Right lobe of liver (tissue), 6 donors: ENCODE data around the gene PPP1R14C. TPM values are rescaled to one million over a fixed set of nuclear protein-coding genes. Genes with fewer than 3 reads are reported as not detected.

Experiments used
- ATAC-seq, 4 donors: fragments of 200-7000 bp; cut with Tn5 transposase; one replicate each; pipeline ENCODE4 v1.9.1; 2020; ENCODE audit warnings: mild to moderate bottlenecking in 4 of 4, moderate library complexity in 4 of 4
- DNase-seq, 3 donors: peaks; one replicate each; pipeline ENCODE4 v3.0.0-alpha.2; 2020
- H3K27ac ChIP-seq, 3 donors: fragments of 200-600 bp; one replicate each; pipeline ENCODE4 v1.8.0; 2022
- H3K27me3 ChIP-seq, 2 donors: fragments of 200-600 bp; one replicate each; pipeline ENCODE4 v1.8.0; 2022
- H3K36me3 ChIP-seq, 4 donors: fragments of 200-600 bp; sonication (generic) in 1 of 4; one replicate each; pipeline versions ENCODE4 v1.5.1 to v1.8.0; 2017 to 2022; ENCODE audit warnings: control low read depth in 1 of 4
- H3K4me1 ChIP-seq, 4 donors: fragments of 200-600 bp; sonication (generic) in 1 of 4; one replicate each; pipeline versions ENCODE4 v1.5.1 to v1.8.0; 2017 to 2022; ENCODE audit warnings: control low read depth in 1 of 4
- H3K4me3 ChIP-seq, 3 donors: fragments of 200-600 bp; one replicate each; pipeline ENCODE4 v1.8.0; 2022
- H3K9me3 ChIP-seq, 4 donors: fragments of 200-600 bp; sonication (generic) in 1 of 4; one replicate each; pipeline versions ENCODE4 v1.5.1 to v1.8.0; 2017 to 2022; ENCODE audit warnings: control low read depth in 1 of 4
- POLR2A ChIP-seq: fragments of 450-650 bp; IDR thresholded peaks from one replicate; pipeline ENCODE4 v1.6.1; 2017; ENCODE audit warnings: antibody characterized with exemption, mild to moderate bottlenecking
- WGBS: methylation state at CpG from one replicate; pipeline ENCODE4 v1.1.6; 2018; ENCODE audit warnings: low coverage, low lambda C conversion rate; ENCODE audit not compliant: insufficient coverage; ENCODE audit errors: missing lambda C conversion rate; 5-methylcytosine and 5-hydroxymethylcytosine counted together
- intact Hi-C, 2 donors: fragments of 100-400 bp; cut with DNase I; formaldehyde crosslinking; loops; one replicate each; pipeline versions ENCODE4 v1.11.2 to v1.14.1; 2022
- total RNA-seq, 6 experiments: library from RNA; depleted of rRNA in 2 of 6; stranded (reverse); fragments of >200 nt in 2 of 6; fragmentation: NEBNext Ultra II Directional in 3 of 6; extraction: Animal tissue kit (Norgen Biotek cat#: 25700) in 3 of 6; gene quantifications; one replicate each; pipeline versions ENCODE4 v1.1.0 to v1.2.4, GENCODE V29; 2016 to 2023
- TF ChIP-seq, protein P1 (sequence below), 4 donors: fragments of 200-600 bp in 3 of 4; fragments of 450-650 bp in 1 of 4; IDR thresholded peaks; one replicate each; pipeline versions ENCODE4 v1.5.1 to v1.8.0; 2016 to 2022; ENCODE audit warnings: antibody characterized with exemption in 4 of 4, mild to moderate bottlenecking in 2 of 4
- donor health status: DM: no; HTN: yes; CAD: no.
- donor health status: DM: no; HTN: no; CAD: no.
- donor health status: DM: no; HTN: no; CAD: no.
- donor health status: DM: no; HTN: yes; CAD: no.
- donor health status: DM: no; HTN: yes; CAD: no.

The PPP1R14C gene
- total RNA-seq, 6 experiments from 2014 or later, result not detected

DNA sequence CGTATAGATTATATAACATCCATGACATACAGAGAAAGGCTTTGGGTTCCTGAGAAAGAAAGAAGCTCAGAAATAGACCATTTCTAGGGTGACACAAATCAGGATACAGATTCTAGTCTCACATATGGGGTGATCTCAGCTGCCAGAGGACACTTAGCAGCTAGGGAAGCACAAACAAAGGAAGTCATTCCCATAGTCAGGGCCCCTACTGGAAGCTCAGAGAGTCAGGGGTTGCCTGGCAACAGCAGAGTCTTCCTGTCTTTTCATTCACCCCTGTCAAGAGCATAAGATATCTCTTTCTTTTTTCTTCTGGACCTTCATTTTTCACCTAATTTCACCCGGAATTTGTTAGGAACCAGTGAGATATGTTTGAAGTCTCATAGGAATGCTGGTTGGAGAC, 144.1 kb downstream of the PPP1R14C start:
- DNase-seq (no peak), ATAC-seq (no peak)
- H3K27ac ChIP-seq, result no peak overlapping the region
- intact Hi-C loops, result no loop called here
- no peaks in the 10 kb centered on the region for H3K9me3 ChIP-seq
- no peaks in the 10 kb centered on the region for H3K27me3 ChIP-seq
- H3K36me3 ChIP-seq, result no peaks in the 10 kb centered on the region
- no peak overlapping the region for H3K4me3 ChIP-seq
- WGBS, result 58% methylated on average over 2 of the region's 2 CpGs
- no peak for TF ChIP-seq POLR2A
- TF ChIP-seq, protein P1, sequence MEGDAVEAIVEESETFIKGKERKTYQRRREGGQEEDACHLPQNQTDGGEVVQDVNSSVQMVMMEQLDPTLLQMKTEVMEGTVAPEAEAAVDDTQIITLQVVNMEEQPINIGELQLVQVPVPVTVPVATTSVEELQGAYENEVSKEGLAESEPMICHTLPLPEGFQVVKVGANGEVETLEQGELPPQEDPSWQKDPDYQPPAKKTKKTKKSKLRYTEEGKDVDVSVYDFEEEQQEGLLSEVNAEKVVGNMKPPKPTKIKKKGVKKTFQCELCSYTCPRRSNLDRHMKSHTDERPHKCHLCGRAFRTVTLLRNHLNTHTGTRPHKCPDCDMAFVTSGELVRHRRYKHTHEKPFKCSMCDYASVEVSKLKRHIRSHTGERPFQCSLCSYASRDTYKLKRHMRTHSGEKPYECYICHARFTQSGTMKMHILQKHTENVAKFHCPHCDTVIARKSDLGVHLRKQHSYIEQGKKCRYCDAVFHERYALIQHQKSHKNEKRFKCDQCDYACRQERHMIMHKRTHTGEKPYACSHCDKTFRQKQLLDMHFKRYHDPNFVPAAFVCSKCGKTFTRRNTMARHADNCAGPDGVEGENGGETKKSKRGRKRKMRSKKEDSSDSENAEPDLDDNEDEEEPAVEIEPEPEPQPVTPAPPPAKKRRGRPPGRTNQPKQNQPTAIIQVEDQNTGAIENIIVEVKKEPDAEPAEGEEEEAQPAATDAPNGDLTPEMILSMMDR (IDR thresholded peaks at IDR 0.05), result no peak
- no peaks in the 10 kb centered on the region for H3K4me1 ChIP-seq

DNA sequence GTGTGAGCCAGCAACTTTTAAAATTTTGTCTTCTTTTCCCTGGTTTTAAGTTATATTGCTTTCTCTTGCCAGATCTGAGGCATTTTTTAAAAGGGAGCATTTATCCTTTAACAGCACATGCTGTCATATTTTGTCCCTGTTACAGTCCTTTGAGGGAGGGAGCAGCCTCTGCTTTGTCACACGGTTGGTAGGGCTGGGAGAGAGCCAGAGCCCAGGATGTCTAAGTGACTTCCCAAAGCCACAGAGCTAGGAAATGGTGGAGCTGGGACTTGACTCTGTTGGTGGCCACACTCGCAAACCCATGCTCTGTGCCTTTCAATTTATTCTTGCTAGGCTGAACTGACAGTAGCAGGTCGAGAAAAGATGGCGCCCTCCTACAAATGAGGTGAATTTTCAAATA, 145.6 kb downstream of the PPP1R14C start:
- no peak overlapping the region for H3K27ac ChIP-seq
- DNase-seq, result no peak
- intact Hi-C loops, result no loop called here
- H3K27me3 ChIP-seq, result no peaks in the 10 kb centered on the region
- H3K9me3 ChIP-seq, result no peaks in the 10 kb centered on the region
- H3K4me1 ChIP-seq, result no peaks in the 10 kb centered on the region
- WGBS, result 58% methylated on average over 3 of the region's 4 CpGs
- no peak for ATAC-seq
- H3K4me3 ChIP-seq, result no peak overlapping the region
- no peaks in the 10 kb centered on the region for H3K36me3 ChIP-seq
- no peak for TF ChIP-seq POLR2A
- TF ChIP-seq, protein P1 (IDR thresholded peaks at IDR 0.05), result no peak

DNA sequence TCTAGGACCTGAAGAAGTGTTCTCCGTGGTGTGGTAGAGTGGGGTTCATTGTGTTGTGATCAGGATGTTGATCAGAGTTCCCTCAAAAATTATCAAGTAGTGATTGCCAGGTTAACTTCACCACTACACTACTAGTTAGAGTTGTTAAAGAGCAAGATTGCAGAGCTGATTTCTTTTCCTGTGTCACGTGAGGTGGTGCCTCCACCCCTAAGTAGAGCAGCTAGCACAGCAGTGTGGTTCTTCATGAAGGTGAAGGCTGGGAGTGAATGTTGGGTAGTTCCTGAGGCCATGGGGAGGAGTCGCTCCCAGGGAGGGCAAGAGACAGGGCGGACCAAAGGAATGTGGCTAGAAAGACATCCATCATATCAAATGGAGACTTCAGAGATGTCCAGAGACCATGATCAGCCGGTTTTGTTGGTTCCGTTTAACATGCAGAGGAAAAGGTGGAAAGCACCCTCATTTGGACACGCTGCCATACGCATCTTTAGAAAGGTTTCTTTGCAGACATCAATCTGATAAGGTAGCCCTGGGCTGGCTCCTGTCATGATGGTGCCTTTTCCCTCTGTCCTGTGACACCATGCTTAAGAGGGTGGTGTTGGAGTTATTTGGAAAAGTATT, 146.7 kb downstream of the PPP1R14C start:
- 58% methylated on average over 7 of the region's 8 CpGs for WGBS
- Histone ChIP-seq H3K9me3 (no peaks in the 10 kb centered on the region), H3K27me3 (no peaks in the 10 kb centered on the region), H3K27ac (no peak overlapping the region), H3K36me3 (no peaks in the 10 kb centered on the region), H3K4me1 (no peaks in the 10 kb centered on the region), H3K4me3 (no peak overlapping the region)
- DNase-seq (no peak), ATAC-seq (no peak)
- intact Hi-C loops, result no loop called here
- TF ChIP-seq, protein P1 (IDR thresholded peaks at IDR 0.05), result no peak
- no peak for TF ChIP-seq POLR2A

DNA sequence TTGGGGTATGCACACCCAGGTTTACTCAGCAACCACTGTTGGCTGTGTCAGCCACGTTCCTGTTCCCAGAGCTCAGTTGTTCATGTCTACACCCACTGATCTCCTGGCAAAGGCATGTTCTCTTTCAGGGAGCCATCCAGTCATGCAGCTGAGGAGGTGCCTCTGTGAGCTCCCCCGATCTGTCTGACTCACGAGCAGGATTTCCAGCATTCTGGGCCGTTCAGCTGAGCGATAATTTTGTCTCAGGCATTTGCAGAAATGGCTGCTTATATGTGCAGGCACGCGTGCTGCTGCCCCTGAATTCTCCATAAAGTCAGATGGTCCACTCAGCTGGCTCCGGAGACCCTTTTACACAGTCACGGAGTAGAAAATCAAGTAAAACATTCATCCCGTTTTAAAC, 147.6 kb downstream of the PPP1R14C start:
- no peaks in the 10 kb centered on the region for H3K4me1 ChIP-seq
- H3K27me3 ChIP-seq, result no peaks in the 10 kb centered on the region
- TF ChIP-seq, protein P1 (IDR thresholded peaks at IDR 0.05), result no peak
- no peak for TF ChIP-seq POLR2A
- H3K27ac ChIP-seq, result no peak overlapping the region
- H3K36me3 ChIP-seq, result no peaks in the 10 kb centered on the region
- intact Hi-C loops, result no loop called here
- ATAC-seq, result no peak
- H3K9me3 ChIP-seq, result no peaks in the 10 kb centered on the region
- 61% methylated on average over 5 of the region's 10 CpGs for WGBS
- H3K4me3 ChIP-seq, result no peak overlapping the region
- no peak for DNase-seq
